NT2/D1 (cell line): ENCODE measurements around the gene YY1.

Experiments used
- DNase-seq: peaks from one replicate; pipeline ENCODE4 v3.0.0-alpha.2; 2011; ENCODE audit warnings: low read depth, low spot score
- H3K27me3 ChIP-seq: 2 replicates; pipeline ENCODE4 v1.6.0; 2011; ENCODE audit warnings: mild to moderate bottlenecking; ENCODE audit not compliant: insufficient read length, insufficient read depth
- H3K36me3 ChIP-seq: 2 replicates; pipeline ENCODE4 v1.6.1; 2011; ENCODE audit warnings: mild to moderate bottlenecking, low read length, mixed read lengths; ENCODE audit not compliant: insufficient read depth, insufficient read length
- H3K4me1 ChIP-seq: 2 replicates; pipeline ENCODE4 v1.5.1; 2011; ENCODE audit not compliant: insufficient read depth, insufficient read length
- H3K4me3 ChIP-seq: 2 replicates; pipeline ENCODE4 v1.5.1; 2011; ENCODE audit warnings: low read depth; ENCODE audit not compliant: insufficient read length
- H3K9ac ChIP-seq: 2 replicates; pipeline ENCODE4 v1.6.0; 2011; ENCODE audit warnings: low read depth; ENCODE audit not compliant: insufficient read length
- H3K9me3 ChIP-seq: 2 replicates; pipeline ENCODE4 v1.5.1; 2011; ENCODE audit warnings: mild to moderate bottlenecking, low read length; ENCODE audit not compliant: insufficient read depth
- SUZ12 ChIP-seq: IDR thresholded peaks from 2 replicates; pipeline ENCODE4 v1.6.1; 2011; ENCODE audit not compliant: insufficient read length, insufficient read depth; ENCODE audit errors: extremely low read depth
- YY1 ChIP-seq: IDR thresholded peaks from 2 replicates; pipeline ENCODE4 v1.6.1; 2011; ENCODE audit not compliant: insufficient read length, insufficient read depth
- ZNF274 ChIP-seq: IDR thresholded peaks from 2 replicates; pipeline ENCODE4 v1.6.1; 2011; ENCODE audit warnings: mild to moderate bottlenecking, low read depth, low read length

Gene YY1

GRCh38 chr14:100288382-100289185 lies 49.6 kb downstream of the YY1 start:
- Histone ChIP-seq H3K9ac (no peak overlapping the region), H3K36me3 (peaks cover 42% of the 10 kb centered on the region), H3K4me3 (no peak overlapping the region), H3K4me1 (peaks cover 9% of the 10 kb centered on the region), H3K27me3 (no peaks in the 10 kb centered on the region), H3K9me3 (no peaks in the 10 kb centered on the region)
- DNase-seq, result no peak
- TF ChIP-seq ZNF274 (no peak), YY1 (no peak), SUZ12 (no peak)

DNA sequence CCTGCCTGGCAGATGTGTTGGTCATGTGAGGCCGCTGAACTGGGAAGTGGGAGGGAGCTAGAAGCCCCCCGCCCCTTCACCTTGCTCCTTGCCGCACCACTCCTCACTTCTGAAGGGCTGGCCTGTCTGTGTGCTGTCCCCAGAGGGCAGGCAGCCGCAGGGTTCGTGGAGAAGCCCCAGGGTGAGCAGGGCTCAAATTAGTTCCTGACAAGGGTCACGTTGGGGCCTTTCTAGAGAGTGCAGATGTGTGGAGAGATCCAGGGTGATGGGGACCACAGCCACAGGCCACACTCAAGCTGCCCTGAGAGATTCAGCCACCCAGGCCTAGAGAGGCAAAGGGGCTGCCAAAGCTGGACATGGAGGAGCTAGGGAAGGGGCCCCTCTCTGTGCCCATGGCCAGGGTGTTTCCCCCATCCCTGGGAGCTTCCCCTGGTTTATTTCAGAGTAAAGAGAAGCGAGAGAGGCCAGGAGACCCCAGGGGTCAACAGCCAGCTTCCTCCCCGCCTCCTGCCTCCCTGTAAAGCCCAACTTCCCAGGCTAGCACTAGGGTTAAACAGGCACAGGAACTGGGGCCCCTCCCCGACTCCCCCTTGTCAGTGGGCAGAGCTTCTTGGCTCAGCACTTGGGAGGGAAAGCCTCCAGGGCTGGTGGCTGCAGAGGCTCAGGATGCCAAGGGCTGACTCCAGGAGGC lies 51.1 kb downstream of the YY1 start:
- Histone ChIP-seq H3K9ac (no peak overlapping the region), H3K36me3 (peaks cover 46% of the 10 kb centered on the region), H3K4me1 (peaks cover 7% of the 10 kb centered on the region), H3K27me3 (no peaks in the 10 kb centered on the region), H3K9me3 (no peaks in the 10 kb centered on the region), H3K4me3 (no peak overlapping the region)
- TF ChIP-seq YY1 (no peak), ZNF274 (no peak), SUZ12 (no peak)
- DNase-seq, result no peak

- Histone ChIP-seq H3K27me3 (no peaks in the 10 kb centered on the region), H3K36me3 (peaks cover 48% of the 10 kb centered on the region), H3K9me3 (no peaks in the 10 kb centered on the region), H3K9ac (no peak overlapping the region), H3K4me3 (no peak overlapping the region), H3K4me1 (peaks cover 7% of the 10 kb centered on the region)
- DNase-seq, result no peak
- TF ChIP-seq SUZ12 (no peak), YY1 (no peak), ZNF274 (no peak)
These were observed 51.8 kb downstream of the YY1 start for GRCh38 chr14:100290607-100291304.

DNA sequence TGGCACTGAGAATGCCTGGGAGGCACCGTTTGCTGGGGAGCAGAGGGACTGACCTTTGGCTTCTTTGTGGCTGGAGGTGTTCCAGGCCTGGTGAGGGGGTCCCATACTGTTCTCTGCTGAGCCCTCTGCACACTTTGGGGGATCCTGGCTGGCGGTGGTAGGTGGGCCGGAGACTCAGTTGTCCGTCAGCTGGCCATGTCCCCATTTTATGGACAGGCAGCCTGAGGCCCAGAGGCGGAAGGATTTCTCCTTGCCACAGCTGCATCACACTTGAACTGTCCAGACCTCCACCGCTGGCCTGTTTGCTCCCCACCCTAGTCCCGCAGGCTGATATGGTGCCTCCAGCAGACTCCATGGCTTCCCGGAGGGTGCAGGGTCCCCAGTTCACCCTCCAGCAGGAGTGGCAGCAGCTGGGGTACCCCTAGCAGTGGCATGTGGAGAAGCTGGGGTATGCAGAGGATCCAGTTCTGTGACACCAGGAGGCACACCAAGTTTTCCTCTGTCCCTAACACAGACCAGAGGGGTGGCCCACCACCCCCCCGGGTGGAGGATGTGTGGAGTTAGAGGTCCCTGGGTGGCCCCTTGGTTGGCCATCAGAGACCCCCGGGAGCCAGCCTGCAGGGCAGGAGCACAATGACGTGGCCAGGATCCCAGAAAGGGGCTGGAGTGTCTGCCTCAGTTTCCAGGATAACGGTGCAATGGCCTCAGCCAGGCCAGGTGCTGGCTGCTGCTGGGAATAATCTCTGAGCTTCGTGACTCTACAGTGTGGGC lies 52.5 kb downstream of the YY1 start:
- no peak for DNase-seq
- no peak overlapping the region for H3K4me3 ChIP-seq
- no peak overlapping the region for H3K9ac ChIP-seq
- peaks cover 4% of the 10 kb centered on the region for H3K4me1 ChIP-seq
- TF ChIP-seq ZNF274 (no peak), YY1 (no peak), SUZ12 (no peak)
- no peaks in the 10 kb centered on the region for H3K27me3 ChIP-seq
- peaks cover 50% of the 10 kb centered on the region for H3K36me3 ChIP-seq
- no peaks in the 10 kb centered on the region for H3K9me3 ChIP-seq

- Histone ChIP-seq H3K9ac (no peak overlapping the region), H3K36me3 (peaks cover 52% of the 10 kb centered on the region)
These were observed 53.4 kb downstream of the YY1 start for GRCh38 chr14:100292301-100292775.

DNA sequence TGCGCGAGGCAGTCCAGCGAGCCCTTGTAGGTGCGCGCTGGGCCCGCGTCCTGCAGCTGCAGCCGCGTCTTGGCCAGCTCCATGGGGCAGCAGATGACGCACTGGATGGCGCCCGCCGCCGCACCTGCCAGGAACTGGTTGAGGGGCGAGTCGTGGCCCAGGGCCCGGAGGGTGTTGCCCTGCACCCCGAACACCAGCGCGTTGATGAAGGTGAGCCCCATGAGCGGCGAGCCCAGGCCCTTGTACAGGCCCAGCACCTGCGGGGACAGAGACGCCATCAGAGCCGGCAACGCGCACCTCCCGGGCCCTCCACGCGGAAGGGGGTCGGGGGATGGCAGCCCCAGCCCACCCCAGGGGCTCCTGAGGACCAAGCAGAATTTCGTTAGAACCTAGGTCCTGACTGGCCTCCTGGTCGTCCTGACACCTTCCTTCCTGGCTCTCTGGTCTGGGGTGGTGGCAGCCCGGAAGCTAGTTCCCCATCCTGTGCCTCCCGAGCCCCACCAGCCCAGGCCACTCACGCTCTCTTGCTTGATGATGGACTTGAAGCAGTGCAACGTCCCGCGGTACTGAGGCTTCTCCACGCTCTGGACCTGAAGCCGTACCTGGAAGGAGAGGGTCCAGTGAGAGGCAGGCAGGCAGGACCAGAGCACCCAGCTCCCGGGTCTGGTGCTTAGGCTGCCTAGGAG lies 54.0 kb downstream of the YY1 start:
- H3K9me3 ChIP-seq, result no peaks in the 10 kb centered on the region
- no peak for DNase-seq
- peaks cover 4% of the 10 kb centered on the region for H3K4me1 ChIP-seq
- H3K36me3 ChIP-seq, result peaks cover 54% of the 10 kb centered on the region
- H3K4me3 ChIP-seq, result no peak overlapping the region
- TF ChIP-seq ZNF274 (no peak), SUZ12 (no peak), YY1 (no peak)
- H3K9ac ChIP-seq, result no peak overlapping the region
- no peaks in the 10 kb centered on the region for H3K27me3 ChIP-seq

More at GRCh38 chr14:100292301-100292775, 53.4 kb downstream of the YY1 start:
- Histone ChIP-seq H3K9me3 (no peaks in the 10 kb centered on the region), H3K4me3 (no peak overlapping the region), H3K4me1 (peaks cover 4% of the 10 kb centered on the region), H3K27me3 (no peaks in the 10 kb centered on the region)
- no peak for TF ChIP-seq SUZ12
- no peak for TF ChIP-seq ZNF274
- no peak for TF ChIP-seq YY1
- DNase-seq, result no peak
